ENCODE results near the gene SRGAP3.

Gene SRGAP3

DNA sequence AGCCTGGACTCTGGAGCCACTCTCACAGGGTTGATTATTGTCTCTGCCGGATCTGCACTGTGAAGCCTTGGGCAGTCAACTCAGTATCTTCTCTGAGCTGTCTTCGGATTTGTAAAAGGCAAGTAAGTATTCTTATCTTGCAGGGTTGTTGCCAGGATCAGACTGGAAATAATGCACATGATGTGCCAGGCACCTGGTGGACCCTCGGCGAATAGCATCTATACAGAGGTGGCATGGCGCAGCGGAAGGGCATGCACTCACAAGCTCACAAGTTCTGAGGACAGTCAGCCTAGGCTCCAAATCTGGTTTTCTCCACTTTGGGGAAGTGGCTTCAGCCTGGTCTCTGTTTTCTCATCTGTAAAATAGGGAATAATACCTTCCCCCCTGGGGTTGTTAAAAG lies 113.9 kb downstream of the SRGAP3 start:
- Histone ChIP-seq H3K9ac (ENCODE audit: low read depth, low read length) (peak overlapping the region; percentile 49; the same call in 1 of the 2 replicates), H3K4me1 (ENCODE audit: insufficient read depth, low read length) (no peaks in the 10 kb centered on the region; the same call in 1 of the 2 replicates), H3K9me3 (ENCODE audit: control insufficient read depth, insufficient read depth, low read length) (no peaks in the 10 kb centered on the region), H3K36me3 (ENCODE audit: insufficient read depth, low read length) (no peaks in the 10 kb centered on the region)

DNA sequence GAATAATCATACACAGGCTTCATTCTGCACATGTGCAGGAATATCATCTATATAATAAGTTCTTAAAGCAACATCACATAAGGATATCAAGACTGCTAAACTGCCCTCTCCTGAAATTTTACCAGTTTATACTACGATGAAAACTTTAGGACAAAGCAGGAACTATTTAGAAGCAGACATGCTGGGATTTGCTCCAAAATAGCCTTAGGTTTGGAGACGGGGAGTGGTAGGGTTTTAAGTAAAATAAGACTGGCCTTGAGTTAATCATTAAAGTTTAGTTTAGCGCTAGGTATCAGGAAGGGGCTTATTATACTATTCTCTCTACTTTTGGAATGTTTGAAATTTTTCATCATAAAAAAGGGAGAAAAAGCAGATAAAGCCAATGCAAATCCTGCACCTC lies 115.8 kb downstream of the SRGAP3 start:
- no peaks in the 10 kb centered on the region; the same call in 1 of the 2 replicates for H3K4me1 ChIP-seq (ENCODE audit: insufficient read depth, low read length)
- no peaks in the 10 kb centered on the region for H3K36me3 ChIP-seq (ENCODE audit: insufficient read depth, low read length)
- no peaks in the 10 kb centered on the region for H3K9me3 ChIP-seq (ENCODE audit: control insufficient read depth, insufficient read depth, low read length)
- H3K9ac ChIP-seq (ENCODE audit: low read depth, low read length) = no peak overlapping the region

DNA sequence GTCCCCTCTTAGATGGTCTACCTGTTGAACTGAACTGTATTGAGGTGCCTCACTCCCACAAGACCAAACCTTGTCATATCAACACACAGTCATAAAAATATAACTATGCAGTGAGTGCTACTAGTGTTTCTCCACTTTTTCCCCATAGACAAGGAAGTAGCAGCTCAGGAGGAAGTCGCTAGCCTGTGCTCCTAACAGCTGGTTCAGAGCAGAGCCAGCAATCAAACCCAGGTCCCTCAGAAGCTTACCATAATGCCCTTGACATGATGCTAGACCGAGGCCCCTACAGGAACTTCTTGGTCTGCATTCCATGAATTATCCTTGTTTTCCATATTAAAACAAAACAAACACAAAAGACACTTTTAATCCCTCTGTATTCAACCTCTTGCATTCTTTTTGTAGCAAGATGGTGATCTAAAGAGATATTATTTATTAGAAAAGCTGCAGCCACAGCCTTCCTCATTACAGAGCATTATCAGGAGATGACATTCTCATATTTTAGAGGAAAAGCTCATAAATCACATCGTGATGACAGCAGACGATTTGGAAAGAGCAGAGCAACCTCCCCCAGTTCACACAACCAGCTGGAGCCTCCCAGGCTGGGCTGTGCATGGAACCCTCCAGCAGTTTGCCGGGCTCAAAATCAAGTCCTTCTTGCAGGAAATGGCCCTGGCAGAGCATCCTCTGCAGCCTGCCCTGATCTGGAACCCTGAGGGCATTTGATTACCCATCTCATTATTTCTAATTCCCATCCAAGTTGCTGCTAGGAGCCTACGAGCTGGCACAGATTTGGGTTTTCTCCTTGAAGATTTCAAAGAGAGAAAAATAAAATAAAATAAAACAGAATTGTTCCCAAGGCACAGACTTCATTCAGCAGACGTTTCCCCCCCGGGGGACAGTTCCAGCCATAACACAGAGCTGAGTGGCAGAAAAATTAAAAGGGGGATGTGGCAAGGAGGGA lies 118.8 kb downstream of the SRGAP3 start:
- Histone ChIP-seq H3K4me1 (ENCODE audit: insufficient read depth, low read length) (peaks cover 3% of the 10 kb centered on the region), H3K36me3 (ENCODE audit: insufficient read depth, low read length) (no peaks in the 10 kb centered on the region), H3K9ac (ENCODE audit: low read depth, low read length) (no peak overlapping the region), H3K9me3 (ENCODE audit: control insufficient read depth, insufficient read depth, low read length) (no peaks in the 10 kb centered on the region)

DNA sequence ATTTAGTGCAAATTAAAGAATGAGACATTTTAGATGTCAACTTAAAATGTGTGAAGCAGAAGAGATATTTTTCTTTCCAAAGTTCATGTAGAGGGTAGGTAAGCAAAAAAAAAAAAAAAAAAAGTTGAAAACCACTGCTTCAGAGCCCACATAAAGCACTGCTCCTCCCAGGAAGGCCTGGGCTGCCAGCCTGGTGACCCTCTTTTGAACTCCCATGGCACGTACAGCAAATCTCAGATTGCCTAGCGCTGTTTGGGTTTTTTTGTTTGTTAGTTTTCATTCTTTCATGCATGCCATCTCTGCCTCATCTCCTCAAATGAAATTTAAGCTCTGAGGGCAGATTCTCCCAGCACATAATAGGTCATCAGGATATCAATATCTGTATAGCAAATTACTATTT lies 120.1 kb downstream of the SRGAP3 start:
- Histone ChIP-seq H3K9ac (ENCODE audit: low read depth, low read length) (no peak overlapping the region), H3K36me3 (ENCODE audit: insufficient read depth, low read length) (no peaks in the 10 kb centered on the region), H3K4me1 (ENCODE audit: insufficient read depth, low read length) (peaks cover 9% of the 10 kb centered on the region; the same call in 1 of the 2 replicates), H3K9me3 (ENCODE audit: control insufficient read depth, insufficient read depth, low read length) (no peaks in the 10 kb centered on the region)

DNA sequence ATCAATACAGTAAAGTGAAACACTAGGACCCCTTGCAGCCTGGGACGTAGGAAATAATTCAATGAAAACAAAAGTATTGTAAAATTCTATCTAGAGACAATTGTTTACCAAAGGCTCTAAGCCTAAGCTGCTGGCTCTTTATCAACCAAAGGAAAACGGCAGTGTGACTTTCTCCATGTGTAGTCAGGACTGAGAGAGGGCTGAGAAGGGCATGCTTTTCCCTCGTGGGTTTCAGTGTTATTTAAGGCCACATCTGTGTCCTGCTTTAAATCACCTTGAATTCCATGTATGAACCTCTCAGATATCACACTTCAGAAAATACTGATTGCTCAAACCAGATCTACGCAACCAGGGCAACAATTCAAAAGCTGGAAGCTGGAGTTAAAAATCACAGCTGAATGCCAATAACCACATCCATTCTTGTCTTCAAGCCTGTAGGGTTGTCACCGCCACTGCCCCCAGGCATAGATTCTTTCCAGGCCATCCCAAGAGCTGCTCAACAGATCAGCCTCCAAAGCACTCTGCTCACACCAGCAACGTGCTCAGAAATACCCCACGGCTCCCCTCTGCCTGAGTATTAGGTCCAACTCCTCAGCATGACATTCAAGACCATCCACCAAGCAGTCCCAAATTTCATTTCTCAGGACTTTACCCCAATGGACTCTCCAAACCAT lies 124.0 kb downstream of the SRGAP3 start:
- Histone ChIP-seq H3K36me3 (ENCODE audit: insufficient read depth, low read length) (no peaks in the 10 kb centered on the region), H3K4me1 (ENCODE audit: insufficient read depth, low read length) (peaks cover 9% of the 10 kb centered on the region; the same call in 1 of the 2 replicates), H3K9me3 (ENCODE audit: control insufficient read depth, insufficient read depth, low read length) (no peaks in the 10 kb centered on the region), H3K9ac (ENCODE audit: low read depth, low read length) (no peak overlapping the region)

DNA sequence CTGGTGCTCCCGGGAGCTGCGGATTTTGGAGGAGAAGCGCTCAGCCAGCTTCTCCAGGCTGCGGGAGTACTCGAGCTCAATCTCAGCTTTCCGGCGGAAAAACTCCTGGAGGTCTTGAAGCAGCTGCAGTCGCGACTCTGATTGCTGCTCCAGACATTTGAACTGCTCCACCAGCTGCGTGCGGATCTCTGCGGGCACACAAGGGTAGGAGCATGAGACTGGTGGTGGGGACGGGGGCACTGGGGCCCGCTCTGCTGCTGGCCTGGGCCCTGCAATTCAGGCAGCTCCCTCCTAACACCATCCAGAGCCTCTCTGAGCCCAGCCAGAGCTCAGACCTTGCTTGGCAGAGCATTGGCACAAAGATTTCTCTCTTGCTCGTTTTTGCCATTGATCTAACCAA lies 124.7 kb downstream of the SRGAP3 start:
- peaks cover 9% of the 10 kb centered on the region; the same call in 1 of the 2 replicates for H3K4me1 ChIP-seq (ENCODE audit: insufficient read depth, low read length)
- no peak overlapping the region for H3K9ac ChIP-seq (ENCODE audit: low read depth, low read length)
- H3K36me3 ChIP-seq (ENCODE audit: insufficient read depth, low read length) = no peaks in the 10 kb centered on the region
- no peaks in the 10 kb centered on the region for H3K9me3 ChIP-seq (ENCODE audit: control insufficient read depth, insufficient read depth, low read length)

DNA sequence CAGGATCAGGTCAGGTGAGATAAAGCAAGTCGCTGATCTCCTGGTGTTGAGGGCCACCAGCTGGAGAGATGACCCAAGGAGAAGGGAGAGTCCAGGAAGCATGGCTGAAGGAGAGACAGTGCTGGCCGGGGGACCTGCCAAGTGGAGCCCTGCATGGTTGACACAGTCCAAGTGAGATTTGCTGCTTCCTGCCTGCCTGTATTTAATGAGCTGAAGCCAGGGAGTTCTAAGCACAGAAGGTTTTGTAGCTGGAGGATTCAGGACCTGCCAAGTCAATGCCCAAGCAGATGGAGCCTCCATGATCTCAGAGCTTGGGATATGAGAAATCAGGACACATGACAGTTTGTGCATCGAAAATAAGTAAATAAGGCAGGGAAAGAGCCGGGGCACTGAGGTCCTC lies 125.6 kb downstream of the SRGAP3 start:
- no peak overlapping the region for H3K9ac ChIP-seq (ENCODE audit: low read depth, low read length)
- peaks cover 9% of the 10 kb centered on the region; the same call in 1 of the 2 replicates for H3K4me1 ChIP-seq (ENCODE audit: insufficient read depth, low read length)
- H3K9me3 ChIP-seq (ENCODE audit: control insufficient read depth, insufficient read depth, low read length) = no peaks in the 10 kb centered on the region
- no peaks in the 10 kb centered on the region for H3K36me3 ChIP-seq (ENCODE audit: insufficient read depth, low read length)

DNA sequence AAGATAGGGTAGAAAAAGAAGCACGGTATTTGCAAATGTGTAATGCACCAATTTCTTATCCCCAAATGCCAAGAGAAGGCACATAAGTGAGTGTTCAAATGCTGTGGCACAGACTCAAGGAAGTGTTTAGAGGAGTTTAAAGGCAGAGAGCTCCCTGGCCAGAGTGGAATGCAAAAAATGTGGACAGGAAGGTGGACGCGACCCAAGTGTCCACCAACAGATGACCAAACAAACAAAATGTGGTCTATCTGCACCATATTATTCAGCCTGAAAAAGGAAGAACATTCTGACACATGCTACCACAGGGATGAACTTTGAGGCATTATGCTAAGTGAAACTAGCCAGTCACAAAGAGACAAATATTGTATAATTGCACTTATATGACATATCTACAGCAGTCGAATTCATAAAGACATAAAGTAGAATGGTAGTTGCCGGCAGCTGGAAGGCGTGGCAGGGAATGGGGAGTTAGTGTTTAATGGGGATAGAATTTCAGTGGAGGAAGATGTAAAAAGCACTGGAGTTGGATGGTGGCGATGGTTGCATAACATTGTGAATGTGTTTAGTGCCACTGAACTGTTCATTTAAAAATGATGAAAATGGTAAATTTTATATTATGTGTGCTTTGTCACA lies 126.6 kb downstream of the SRGAP3 start:
- Histone ChIP-seq H3K9me3 (ENCODE audit: control insufficient read depth, insufficient read depth, low read length) (no peaks in the 10 kb centered on the region), H3K9ac (ENCODE audit: low read depth, low read length) (no peak overlapping the region), H3K36me3 (ENCODE audit: insufficient read depth, low read length) (no peaks in the 10 kb centered on the region), H3K4me1 (ENCODE audit: insufficient read depth, low read length) (peaks cover 9% of the 10 kb centered on the region; the same call in 1 of the 2 replicates)

DNA sequence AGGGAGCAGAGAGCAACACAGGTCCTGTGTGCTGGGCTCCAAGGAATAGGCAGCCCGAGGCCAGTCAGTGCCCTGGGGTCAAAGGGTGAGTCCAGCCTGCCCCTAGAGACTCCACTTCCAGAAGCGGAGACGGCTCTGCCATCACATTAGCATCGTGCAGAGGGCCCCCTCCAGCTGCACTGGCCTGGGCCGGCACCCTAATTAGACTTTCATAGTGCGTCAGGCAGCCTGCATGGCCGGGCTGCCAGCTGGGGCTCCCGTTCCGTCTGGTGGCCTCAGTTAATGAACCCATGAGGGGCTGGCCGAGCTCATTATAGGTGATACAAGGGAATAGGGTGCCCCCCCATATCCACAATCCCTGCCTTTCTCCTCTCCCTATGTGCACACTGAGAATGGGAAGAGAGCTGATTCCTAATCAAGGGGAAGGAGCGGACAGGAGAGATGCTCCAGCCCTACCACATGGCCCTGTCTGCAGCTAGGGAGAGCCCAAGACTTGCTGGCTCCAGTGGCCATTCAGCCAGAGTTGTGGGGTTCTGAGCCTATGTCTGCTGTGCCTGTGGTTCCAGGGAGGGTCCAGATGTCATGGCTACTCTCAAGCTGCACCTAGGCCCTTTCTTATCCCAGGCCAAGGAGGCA lies 128.0 kb downstream of the SRGAP3 start:
- no peaks in the 10 kb centered on the region for H3K36me3 ChIP-seq (ENCODE audit: insufficient read depth, low read length)
- no peak overlapping the region for H3K9ac ChIP-seq (ENCODE audit: low read depth, low read length)
- no peaks in the 10 kb centered on the region for H3K9me3 ChIP-seq (ENCODE audit: control insufficient read depth, insufficient read depth, low read length)
- H3K4me1 ChIP-seq (ENCODE audit: insufficient read depth, low read length) = peaks cover 9% of the 10 kb centered on the region; the same call in 1 of the 2 replicates

DNA sequence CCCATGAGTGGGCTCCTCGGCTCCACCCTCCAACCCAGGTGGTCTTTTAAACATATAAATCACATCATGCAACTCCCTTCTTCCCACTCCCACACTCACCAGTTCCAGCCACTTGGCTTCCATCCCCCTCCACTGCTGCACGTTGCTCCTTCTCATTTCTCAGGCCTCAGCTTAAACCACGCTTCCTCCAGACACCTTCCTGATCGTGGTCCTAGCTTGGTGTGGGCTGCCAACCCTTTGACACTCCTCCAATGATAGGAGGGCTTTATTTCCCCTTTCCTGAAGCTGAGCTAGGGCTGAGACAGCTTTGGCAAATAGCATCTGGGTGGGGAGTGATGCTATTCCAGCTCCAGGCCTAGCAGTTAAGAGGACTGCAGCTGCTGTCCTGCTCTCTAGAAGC lies 130.1 kb downstream of the SRGAP3 start:
- Histone ChIP-seq H3K36me3 (ENCODE audit: insufficient read depth, low read length) (no peaks in the 10 kb centered on the region), H3K9me3 (ENCODE audit: control insufficient read depth, insufficient read depth, low read length) (no peaks in the 10 kb centered on the region), H3K4me1 (ENCODE audit: insufficient read depth, low read length) (no peaks in the 10 kb centered on the region), H3K9ac (ENCODE audit: low read depth, low read length) (no peak overlapping the region)

DNA sequence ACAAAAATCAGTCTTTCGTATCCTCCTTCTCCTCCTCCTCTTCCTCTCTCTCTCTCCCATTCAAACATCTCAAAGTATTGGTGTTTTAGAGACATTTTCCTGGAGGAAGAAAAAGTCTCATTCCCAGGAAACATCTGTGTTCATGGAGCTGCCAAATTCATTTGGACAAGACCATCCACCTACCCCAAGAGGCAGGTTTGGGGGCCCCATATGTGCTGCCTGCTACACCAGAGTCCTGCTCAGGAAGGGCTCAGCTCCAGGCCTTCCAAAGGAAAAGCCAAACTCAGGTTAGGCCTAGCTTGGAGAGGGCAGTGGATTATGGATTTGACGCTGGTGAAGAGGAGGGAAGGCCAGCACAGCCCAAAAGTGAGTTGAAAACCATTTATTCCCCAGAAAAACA lies 131.2 kb downstream of the SRGAP3 start:
- no peaks in the 10 kb centered on the region for H3K36me3 ChIP-seq (ENCODE audit: insufficient read depth, low read length)
- no peaks in the 10 kb centered on the region for H3K9me3 ChIP-seq (ENCODE audit: control insufficient read depth, insufficient read depth, low read length)
- H3K9ac ChIP-seq (ENCODE audit: low read depth, low read length) = no peak overlapping the region

DNA sequence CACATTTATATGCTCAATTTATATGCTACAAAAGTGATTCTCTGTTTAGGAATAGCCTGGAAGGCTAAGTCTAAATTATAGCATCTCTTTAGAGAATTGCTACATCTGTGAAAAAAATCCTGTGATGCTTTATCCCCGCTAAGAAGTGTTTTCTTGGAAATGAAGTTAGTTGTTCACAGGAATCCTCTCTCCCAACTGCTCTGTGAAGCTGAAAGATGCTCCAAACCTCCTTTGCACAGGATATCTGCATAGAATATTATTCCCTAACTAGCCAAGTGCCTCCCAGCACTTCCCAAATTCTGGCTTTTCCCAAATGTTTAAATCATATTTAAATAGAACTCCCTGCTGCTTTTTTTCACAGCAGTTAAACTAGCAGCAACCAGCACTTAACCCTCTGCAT lies 132.2 kb downstream of the SRGAP3 start:
- H3K9me3 ChIP-seq (ENCODE audit: control insufficient read depth, insufficient read depth, low read length) = no peaks in the 10 kb centered on the region
- H3K4me1 ChIP-seq (ENCODE audit: insufficient read depth, low read length) = no peaks in the 10 kb centered on the region
- no peak overlapping the region for H3K9ac ChIP-seq (ENCODE audit: low read depth, low read length)
- H3K36me3 ChIP-seq (ENCODE audit: insufficient read depth, low read length) = no peaks in the 10 kb centered on the region

More for the DNA sequence above, 131.2 kb downstream of the SRGAP3 start:
- no peaks in the 10 kb centered on the region for H3K4me1 ChIP-seq (ENCODE audit: insufficient read depth, low read length)

DNA sequence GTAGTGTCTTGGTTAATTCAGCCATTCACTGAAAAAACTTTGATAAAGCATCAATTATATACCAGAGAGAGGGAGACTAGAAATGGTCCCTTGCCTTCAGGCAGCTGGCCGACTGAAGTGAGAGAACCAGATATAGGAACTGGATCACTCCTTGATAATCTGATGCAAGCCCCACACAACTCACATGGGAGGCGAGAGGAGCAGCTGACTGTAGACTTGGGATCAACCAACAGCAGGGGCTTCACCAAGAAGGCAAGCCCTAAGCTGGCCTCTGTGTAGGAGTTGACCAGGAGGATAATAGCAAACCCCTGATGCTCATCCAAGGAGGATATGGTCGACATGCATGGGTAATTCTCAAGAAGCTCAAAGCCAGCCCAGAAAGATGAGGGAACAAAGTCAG lies 133.1 kb downstream of the SRGAP3 start:
- H3K9ac ChIP-seq (ENCODE audit: low read depth, low read length) = no peak overlapping the region
- no peaks in the 10 kb centered on the region for H3K9me3 ChIP-seq (ENCODE audit: control insufficient read depth, insufficient read depth, low read length)
- H3K4me1 ChIP-seq (ENCODE audit: insufficient read depth, low read length) = no peaks in the 10 kb centered on the region
- H3K36me3 ChIP-seq (ENCODE audit: insufficient read depth, low read length) = no peaks in the 10 kb centered on the region

DNA sequence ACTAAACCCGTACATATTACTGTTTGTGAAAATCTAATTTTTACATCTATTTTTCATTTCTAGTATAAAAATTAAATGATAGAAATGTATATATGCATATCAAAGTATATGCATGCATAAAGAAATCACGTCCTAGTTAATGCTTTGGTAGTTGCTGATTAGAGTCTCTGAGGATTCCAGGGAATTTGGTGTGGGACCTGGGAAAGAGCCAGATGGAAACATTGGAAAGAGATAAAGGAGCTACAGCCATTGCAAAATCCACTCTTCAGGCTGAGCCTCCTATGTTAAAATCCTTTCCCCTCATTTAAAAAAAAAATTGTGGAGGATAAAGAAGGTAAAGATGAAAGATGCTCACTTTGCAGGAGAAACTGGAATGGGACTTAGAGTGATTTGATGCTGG lies 134.1 kb downstream of the SRGAP3 start:
- no peak overlapping the region for H3K9ac ChIP-seq (ENCODE audit: low read depth, low read length)

More for the DNA sequence above, 134.1 kb downstream of the SRGAP3 start:
- no peaks in the 10 kb centered on the region for H3K4me1 ChIP-seq (ENCODE audit: insufficient read depth, low read length)
- H3K36me3 ChIP-seq (ENCODE audit: insufficient read depth, low read length) = no peaks in the 10 kb centered on the region
- H3K9me3 ChIP-seq (ENCODE audit: control insufficient read depth, insufficient read depth, low read length) = no peaks in the 10 kb centered on the region

All from ES-I3 (cell line).